Measurements from ENCODE around the gene TIMP2.

DNA sequence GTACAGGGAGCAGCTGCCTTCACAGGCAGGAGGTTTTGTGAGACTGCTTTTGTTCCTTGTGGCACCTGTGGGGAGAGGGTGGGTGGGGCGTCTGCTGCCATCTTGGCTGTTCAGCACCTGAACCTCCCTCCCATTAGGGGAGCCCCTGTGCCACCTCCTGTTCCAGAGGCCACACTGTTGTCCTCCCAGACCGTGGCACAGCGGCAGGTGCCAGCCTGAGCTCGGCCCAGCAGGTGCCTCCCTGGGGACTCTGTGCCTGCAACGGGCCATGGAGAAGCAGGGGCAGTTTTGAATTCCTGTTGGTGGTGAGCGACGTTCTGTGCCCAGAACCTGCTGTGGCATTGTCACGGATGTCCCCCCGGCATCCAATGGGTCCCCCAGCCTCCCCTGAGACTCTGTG, 44.7 kb upstream of the TIMP2 start:
- TF ChIP-seq, protein P1, sequence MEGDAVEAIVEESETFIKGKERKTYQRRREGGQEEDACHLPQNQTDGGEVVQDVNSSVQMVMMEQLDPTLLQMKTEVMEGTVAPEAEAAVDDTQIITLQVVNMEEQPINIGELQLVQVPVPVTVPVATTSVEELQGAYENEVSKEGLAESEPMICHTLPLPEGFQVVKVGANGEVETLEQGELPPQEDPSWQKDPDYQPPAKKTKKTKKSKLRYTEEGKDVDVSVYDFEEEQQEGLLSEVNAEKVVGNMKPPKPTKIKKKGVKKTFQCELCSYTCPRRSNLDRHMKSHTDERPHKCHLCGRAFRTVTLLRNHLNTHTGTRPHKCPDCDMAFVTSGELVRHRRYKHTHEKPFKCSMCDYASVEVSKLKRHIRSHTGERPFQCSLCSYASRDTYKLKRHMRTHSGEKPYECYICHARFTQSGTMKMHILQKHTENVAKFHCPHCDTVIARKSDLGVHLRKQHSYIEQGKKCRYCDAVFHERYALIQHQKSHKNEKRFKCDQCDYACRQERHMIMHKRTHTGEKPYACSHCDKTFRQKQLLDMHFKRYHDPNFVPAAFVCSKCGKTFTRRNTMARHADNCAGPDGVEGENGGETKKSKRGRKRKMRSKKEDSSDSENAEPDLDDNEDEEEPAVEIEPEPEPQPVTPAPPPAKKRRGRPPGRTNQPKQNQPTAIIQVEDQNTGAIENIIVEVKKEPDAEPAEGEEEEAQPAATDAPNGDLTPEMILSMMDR (IDR thresholded peaks at IDR 0.05; ENCODE audit: low read depth, low read length, poor library complexity, severe bottlenecking) = no peak
- no peak for TF ChIP-seq EZH2phosphoT487 (IDR thresholded peaks at IDR 0.05; ENCODE audit: borderline replicate concordance, low read length)

Data from DOHH2 (cell line).